Thymus (tissue), 11 donors: Measurements from ENCODE around the gene ABCG1. TPM values are rescaled to one million over a fixed set of nuclear protein-coding genes. Genes with fewer than 3 reads are reported as not detected.

Experiments used
- DNase-seq, 9 donors: peaks; one replicate each; pipeline ENCODE4 v3.0.0-alpha.2; 2013; ENCODE audit warnings: low spot score in 9 of 9, low read depth in 6 of 9, missing footprints in 1 of 9
- H3K27ac ChIP-seq, 2 donors: one replicate each; pipeline ENCODE4 v1.5.1; 2013; ENCODE audit warnings: control low read depth in 1 of 2, low read depth in 1 of 2, low read length in 1 of 2, mild to moderate bottlenecking in 1 of 2, moderate library complexity in 1 of 2
- H3K27me3 ChIP-seq, 2 donors: one replicate each; pipeline ENCODE4 v1.5.1; 2013; ENCODE audit warnings: low read length in 1 of 2; ENCODE audit not compliant: control insufficient read depth in 2 of 2, insufficient read depth in 1 of 2
- H3K36me3 ChIP-seq, 2 donors: one replicate each; pipeline ENCODE4 v1.5.1; 2013; ENCODE audit warnings: low read length in 1 of 2, mild to moderate bottlenecking in 1 of 2, moderate library complexity in 1 of 2; ENCODE audit not compliant: control insufficient read depth in 2 of 2, insufficient read depth in 2 of 2
- H3K4me1 ChIP-seq, 2 donors: one replicate each; pipeline ENCODE4 v1.5.1; 2013; ENCODE audit warnings: low read length in 2 of 2; ENCODE audit not compliant: control insufficient read depth in 2 of 2, insufficient read depth in 2 of 2
- H3K4me3 ChIP-seq, 2 donors: one replicate each; pipeline ENCODE4 v1.5.1; 2013; ENCODE audit warnings: low read length in 2 of 2, control low read depth in 1 of 2, mild to moderate bottlenecking in 1 of 2
- H3K9me3 ChIP-seq, 2 donors: one replicate each; pipeline ENCODE4 v1.5.1; 2013; ENCODE audit warnings: low read length in 1 of 2, mild to moderate bottlenecking in 1 of 2; ENCODE audit not compliant: control insufficient read depth in 2 of 2, insufficient read depth in 1 of 2
- WGBS: extraction: QIAGEN DNeasy Blood & Tissue Kit; methylation state at CpG from one replicate; pipeline ENCODE4 v1.1.7; 2013; 5-methylcytosine and 5-hydroxymethylcytosine counted together
- polyA plus RNA-seq: library from polyadenylated mRNA; stranded (reverse); fragments of 200-250 nt; gene quantifications from one replicate; pipeline ENCODE4 v1.2.3, GENCODE V29; 2013
- total RNA-seq: library from RNA; stranded (reverse); fragments of 120-200 nt; gene quantifications from one replicate; pipeline ENCODE4 v1.2.4, GENCODE V29; 2013
- donor health status: healthy.

Gene ABCG1
- total and polyA plus RNA-seq, 2 donors = 20.5 to 28.8 TPM

- 77% methylated on average over 5 of the region's 5 CpGs for WGBS
- Histone ChIP-seq H3K4me1 (peaks cover 19 to 50% of the 10 kb centered on the region in 2 donors), H3K4me3 (no peak overlapping the region), H3K36me3 (no peaks in the 10 kb centered on the region), H3K27ac (peak overlapping the region in 1 of 2 donors; percentile 60), H3K9me3 (no peaks in the 10 kb centered on the region), H3K27me3 (no peaks in the 10 kb centered on the region)
- no peak for DNase-seq
Measured at GRCh38 chr21:42198929-42199867, 19.7 kb upstream of the ABCG1 start.

GRCh38 chr21:42199868-42200463 is 19.0 kb upstream of the ABCG1 start:
- H3K27me3 ChIP-seq = no peaks in the 10 kb centered on the region
- H3K27ac ChIP-seq = peak overlapping the region in 1 of 2 donors; percentile 42
- H3K4me1 ChIP-seq = peaks cover 12 to 42% of the 10 kb centered on the region in 2 donors
- no peak overlapping the region for H3K4me3 ChIP-seq
- no peaks in the 10 kb centered on the region for H3K36me3 ChIP-seq
- DNase-seq = no peak
- H3K9me3 ChIP-seq = no peaks in the 10 kb centered on the region
- 88% methylated on average over 8 of the region's 8 CpGs for WGBS

GRCh38 chr21:42200906-42201614 is 17.9 kb upstream of the ABCG1 start:
- no peak overlapping the region for H3K27ac ChIP-seq
- peak in 1 of 9 donors; percentile 67 for DNase-seq
- no peak overlapping the region for H3K4me3 ChIP-seq
- peaks cover 0 to 3% of the 10 kb centered on the region in 2 donors for H3K9me3 ChIP-seq
- H3K27me3 ChIP-seq = no peaks in the 10 kb centered on the region
- H3K4me1 ChIP-seq = peaks cover 10 to 35% of the 10 kb centered on the region in 2 donors
- 72% methylated on average over 14 of the region's 14 CpGs for WGBS
- H3K36me3 ChIP-seq = no peaks in the 10 kb centered on the region

- 91% methylated on average over 11 of the region's 11 CpGs for WGBS
- Histone ChIP-seq H3K4me1 (peaks cover 10 to 35% of the 10 kb centered on the region in 2 donors), H3K27ac (no peak overlapping the region), H3K36me3 (no peaks in the 10 kb centered on the region), H3K4me3 (no peak overlapping the region), H3K27me3 (no peaks in the 10 kb centered on the region), H3K9me3 (peaks cover 0 to 3% of the 10 kb centered on the region in 2 donors)
- DNase-seq = no peak
Measured at GRCh38 chr21:42201615-42202161, 17.3 kb upstream of the ABCG1 start.

- H3K9me3 ChIP-seq = peaks cover 0 to 3% of the 10 kb centered on the region in 2 donors
- H3K27ac ChIP-seq = no peak overlapping the region
- no peak for DNase-seq
- no peaks in the 10 kb centered on the region for H3K27me3 ChIP-seq
- H3K4me3 ChIP-seq = no peak overlapping the region
- no peaks in the 10 kb centered on the region for H3K36me3 ChIP-seq
- 91% methylated on average over 10 of the region's 10 CpGs for WGBS
- H3K4me1 ChIP-seq = peaks cover 10 to 35% of the 10 kb centered on the region in 2 donors
Measured at GRCh38 chr21:42202321-42202720, 16.6 kb upstream of the ABCG1 start.

- Histone ChIP-seq H3K9me3 (peaks cover 0 to 3% of the 10 kb centered on the region in 2 donors), H3K36me3 (no peaks in the 10 kb centered on the region), H3K27ac (no peak overlapping the region), H3K4me3 (no peak overlapping the region), H3K4me1 (peaks cover 10 to 35% of the 10 kb centered on the region in 2 donors), H3K27me3 (no peaks in the 10 kb centered on the region)
- WGBS = 88% methylated on average over 5 of the region's 5 CpGs
- DNase-seq = no peak
Measured at GRCh38 chr21:42203321-42203720, 15.6 kb upstream of the ABCG1 start.

- H3K36me3 ChIP-seq = no peaks in the 10 kb centered on the region
- WGBS = 98% methylated on average over 1 of the region's 1 CpG
- DNase-seq = no peak
- H3K4me3 ChIP-seq = no peak overlapping the region
- H3K27ac ChIP-seq = no peak overlapping the region
- peaks cover 0 to 3% of the 10 kb centered on the region in 2 donors for H3K9me3 ChIP-seq
- H3K27me3 ChIP-seq = no peaks in the 10 kb centered on the region
- peaks cover 9 to 33% of the 10 kb centered on the region in 2 donors for H3K4me1 ChIP-seq
Measured at GRCh38 chr21:42203936-42204335, 15.0 kb upstream of the ABCG1 start.

- no peaks in the 10 kb centered on the region for H3K36me3 ChIP-seq
- peaks cover 0 to 2% of the 10 kb centered on the region in 2 donors for H3K4me1 ChIP-seq
- no peak for DNase-seq
- no peak overlapping the region for H3K27ac ChIP-seq
- WGBS = 96% methylated on average over 2 of the region's 2 CpGs
- no peak overlapping the region for H3K4me3 ChIP-seq
- no peaks in the 10 kb centered on the region for H3K27me3 ChIP-seq
- H3K9me3 ChIP-seq = peaks cover 0 to 3% of the 10 kb centered on the region in 2 donors
Measured at GRCh38 chr21:42207426-42207825, 11.5 kb upstream of the ABCG1 start.
